A549 (cell line): Measurements from ENCODE around the gene KCNMA1. TPM values are rescaled to one million over a fixed set of nuclear protein-coding genes. Genes with fewer than 3 reads are reported as not detected.

Source experiments
- ATAC-seq, 2 experiments: fragments of 200-7000 bp in 1 of 2; fragments of >200 bp in 1 of 2; cut with Nextera tagmentation in 1 of 2; cut with Tn5 transposase in 1 of 2; 3 replicates each; pipeline versions ENCODE4 v1.8.0 to v1.9.1; 2018 to 2020; ENCODE audit warnings: mild to moderate bottlenecking in 1 of 2, moderate library complexity in 1 of 2
- CTCF ChIA-PET: fragments of 300-600 bp; sonication (Branson Sonifier 250); formaldehyde crosslinking; extraction: SDS; loops from one replicate; lab custom pipeline; 2021; ENCODE audit warnings: antibody characterized with exemption, inconsistent platforms; lab: Yijun Ruan, JAX
- POLR2A ChIA-PET: fragments of 350-600 bp; formaldehyde crosslinking; extraction: SDS; loops from one replicate; lab custom pipeline; 2021; ENCODE audit warnings: antibody characterized with exemption, inconsistent platforms; lab: Yijun Ruan, JAX
- DNase-seq, 2 experiments: peaks; one replicate each; pipeline versions ENCODE4 v3.0.0 to v3.0.0-alpha.2; 2011 to 2016; ENCODE audit warnings: low read depth in 1 of 2, low spot score in 1 of 2
- FAIRE-seq: peaks from 2 replicates; lab custom pipeline; 2011; peaks lifted over from hg19 to GRCh38; lab: Jason Lieb, UNC
- H3K27ac ChIP-seq, 2 experiments: fragments of >200 bp; sonication (Bioruptor Twin); formaldehyde crosslinking; 3 replicates each; pipeline ENCODE4 v1.5.1; 2016 to 2017
- H3K4me1 ChIP-seq: fragments of >200 bp; sonication (Bioruptor Twin); formaldehyde crosslinking; 3 replicates; pipeline ENCODE4 v1.6.1; 2016
- H3K4me2 ChIP-seq: fragments of >200 bp; sonication (Bioruptor Twin); formaldehyde crosslinking; 3 replicates; pipeline ENCODE4 v1.6.1; 2016
- H3K4me3 ChIP-seq: fragments of >200 bp; sonication (Bioruptor Twin); formaldehyde crosslinking; 3 replicates; pipeline ENCODE4 v1.5.1; 2016
- H3K9me3 ChIP-seq: fragments of >200 bp; sonication (Bioruptor Twin); formaldehyde crosslinking; 3 replicates; pipeline ENCODE4 v1.6.1; 2016
- CBX8 ChIP-seq: fragments of 200-600 bp; sonication (generic); IDR thresholded peaks from 2 replicates; pipeline ENCODE4 v1.6.1; 2016
- EP300 ChIP-seq, 2 experiments: fragments of >200 bp; sonication (Bioruptor Twin); formaldehyde crosslinking; IDR thresholded peaks; 2 replicates in 1 of 2; 3 replicates in 1 of 2; pipeline ENCODE4 v1.6.1; 2016 to 2017
- ESRRA ChIP-seq: fragments of 150-350 bp; IDR thresholded peaks from 2 replicates; pipeline ENCODE4 v1.6.1; 2014; ENCODE audit warnings: mild to moderate bottlenecking, low read length, borderline replicate concordance
- FOSB ChIP-seq: fragments of 250-450 bp; sonication (Bioruptor Pico); IDR thresholded peaks from 2 replicates; pipeline ENCODE4 v1.5.0; 2020; ENCODE audit warnings: mild to moderate bottlenecking, moderate library complexity
- FOSL2 ChIP-seq, 2 experiments: fragments of 450-650 bp in 1 of 2; fragments of >200 bp in 1 of 2; sonication (Bioruptor Twin) in 1 of 2; formaldehyde crosslinking; IDR thresholded peaks; 2 replicates each; pipeline versions ENCODE4 v1.5.0 to v1.6.1; 2016 to 2020; ENCODE audit warnings: mild to moderate bottlenecking in 1 of 2, moderate library complexity in 1 of 2
- FOXS1 ChIP-seq: fragments of 250-450 bp; sonication (Bioruptor Pico); IDR thresholded peaks from 2 replicates; pipeline ENCODE4 v1.5.0; 2020; ENCODE audit warnings: mild to moderate bottlenecking, moderate library complexity
- GATA3 ChIP-seq: IDR thresholded peaks from 2 replicates; pipeline ENCODE4 v1.6.1; 2012; ENCODE audit warnings: borderline replicate concordance
- HDAC2 ChIP-seq: fragments of 200-600 bp; sonication (generic); IDR thresholded peaks from 2 replicates; pipeline ENCODE4 v1.6.1; 2016
- HEYL ChIP-seq: fragments of 250-450 bp; sonication (Bioruptor Pico); IDR thresholded peaks from 2 replicates; pipeline ENCODE4 v1.8.0; 2021; ENCODE audit warnings: mild to moderate bottlenecking, moderate library complexity
- HOXB13 ChIP-seq: fragments of 250-450 bp; sonication (Bioruptor Pico); IDR thresholded peaks from 2 replicates; pipeline ENCODE4 v1.5.0; 2020; ENCODE audit warnings: low read depth, mild to moderate bottlenecking, moderate library complexity
- HOXB5 ChIP-seq: fragments of 250-450 bp; sonication (Bioruptor Pico); IDR thresholded peaks from 2 replicates; pipeline ENCODE4 v1.5.0; 2020; ENCODE audit warnings: mild to moderate bottlenecking, moderate library complexity
- JUN ChIP-seq, 2 experiments: fragments of >200 bp; sonication (Bioruptor Twin); formaldehyde crosslinking; IDR thresholded peaks; 2 replicates in 1 of 2; 3 replicates in 1 of 2; pipeline ENCODE4 v1.6.1; 2016 to 2017
- JUNB ChIP-seq: fragments of >200 bp; sonication (Bioruptor Twin); formaldehyde crosslinking; IDR thresholded peaks from 2 replicates; pipeline ENCODE4 v1.6.1; 2016
- MAZ ChIP-seq: fragments of 150-350 bp; IDR thresholded peaks from 2 replicates; pipeline ENCODE4 v1.6.1; 2014; ENCODE audit warnings: antibody characterized with exemption, low read depth, low read length, borderline replicate concordance
- NPAS2 ChIP-seq: fragments of 250-450 bp; sonication (Bioruptor Pico); IDR thresholded peaks from 2 replicates; pipeline ENCODE4 v1.8.0; 2022; ENCODE audit warnings: mild to moderate bottlenecking, moderate library complexity, borderline replicate concordance
- NR3C1 ChIP-seq: fragments of >200 bp; sonication (Bioruptor Twin); formaldehyde crosslinking; IDR thresholded peaks from 3 replicates; pipeline ENCODE4 v1.6.1; 2017
- PHF8 ChIP-seq: fragments of 200-600 bp; sonication (generic); IDR thresholded peaks from 2 replicates; pipeline ENCODE4 v1.6.1; 2016; ENCODE audit warnings: low read depth, mild to moderate bottlenecking, antibody characterized with exemption, moderate library complexity, borderline replicate concordance
- RARB ChIP-seq: fragments of 250-450 bp; sonication (Bioruptor Pico); IDR thresholded peaks from 2 replicates; pipeline ENCODE4 v1.8.0; 2021; ENCODE audit warnings: mild to moderate bottlenecking, moderate library complexity
- RCOR1 ChIP-seq: fragments of 150-350 bp; IDR thresholded peaks from 2 replicates; pipeline ENCODE4 v1.6.1; 2014; ENCODE audit warnings: antibody characterized with exemption, low read length, low read depth
- RNF2 ChIP-seq: fragments of 200-600 bp; sonication (generic); IDR thresholded peaks from 2 replicates; pipeline ENCODE4 v1.6.1; 2016; ENCODE audit warnings: low read depth, mild to moderate bottlenecking, antibody characterized with exemption, moderate library complexity, borderline replicate concordance
- TFCP2L1 ChIP-seq: fragments of 250-450 bp; sonication (Bioruptor Pico); IDR thresholded peaks from 2 replicates; pipeline ENCODE4 v1.5.0; 2021; ENCODE audit warnings: mild to moderate bottlenecking
- TP53 ChIP-seq: fragments of 250-450 bp; sonication (Bioruptor Pico); IDR thresholded peaks from 2 replicates; pipeline ENCODE4 v1.5.0; 2021; ENCODE audit warnings: mild to moderate bottlenecking, moderate library complexity
- ZC3H11A ChIP-seq: fragments of 450-650 bp; IDR thresholded peaks from 2 replicates; pipeline ENCODE4 v1.6.1; 2014; ENCODE audit warnings: antibody characterized with exemption, mild to moderate bottlenecking
- WGBS: methylation state at CpG from one replicate; pipeline ENCODE4 v1.1.6; 2017; ENCODE audit errors: missing lambda C conversion rate; 5-methylcytosine and 5-hydroxymethylcytosine counted together
- polyA plus RNA-seq, 4 experiments: library from polyadenylated mRNA; depleted of rRNA in 3 of 4; stranded (reverse); fragments of >200 nt; fragmentation: RNase III in 1 of 4; extraction: RNeasy Plus Mini Kit Qiagen cat#74134 plus additional on column Dnase treatment in 1 of 4; gene quantifications; 2 replicates in 3 of 4; 3 replicates in 1 of 4; pipeline ENCODE4 v1.2.3, GENCODE V29; 2011 to 2017
- TF ChIP-seq, protein P1 (sequence below): fragments of 150-350 bp; IDR thresholded peaks from 2 replicates; pipeline ENCODE4 v1.6.1; 2014; ENCODE audit warnings: low read depth, mild to moderate bottlenecking, low read length
- TF ChIP-seq, protein P2 (sequence below): fragments of 200-600 bp; sonication (generic); IDR thresholded peaks from 2 replicates; pipeline ENCODE4 v1.6.1; 2016; ENCODE audit warnings: antibody characterized with exemption, mild to moderate bottlenecking, moderate library complexity

The KCNMA1 gene
- polyA plus RNA-seq, 2 of the 4 experiments (the other 2 are of a cell fraction) = 14.9 to 30.6 TPM

DNA sequence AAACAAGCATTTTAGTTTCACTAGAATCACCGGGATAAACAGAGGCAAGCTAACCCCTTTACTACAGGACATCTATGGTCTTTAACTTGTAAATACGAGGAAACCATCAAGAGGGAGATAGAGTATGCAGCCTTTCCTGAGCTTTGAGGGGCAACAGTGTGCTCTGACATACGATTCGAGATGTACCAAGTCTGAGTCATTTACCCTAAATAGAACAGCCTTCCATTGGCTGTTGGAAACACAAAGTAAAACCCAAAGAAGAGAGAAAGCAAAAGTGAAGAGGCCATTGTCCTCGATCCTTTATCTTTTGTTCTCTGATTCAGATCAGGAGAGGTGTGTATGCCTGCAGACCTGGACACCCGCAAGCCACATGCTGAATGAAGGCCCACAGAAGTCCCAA lies 289.5 kb downstream of the KCNMA1 start:
- Histone ChIP-seq H3K4me1 (peaks cover 41% of the 10 kb centered on the region), H3K9me3 (no peaks in the 10 kb centered on the region), H3K27ac (peak overlapping the region in 1 of 2 experiments; percentile 90; a peak in 4 of 6 replicates), H3K4me2 (no peak overlapping the region)
- WGBS = 87% methylated on average over 6 of the region's 6 CpGs
- CTCF ChIA-PET = interaction anchor here (0.9 to 1.5 kb wide), 3 partner anchors 51 to 290 kb away, joined by 4 to 5 read pairs (median 4); no protein-coding TSS in a partner anchor
- ATAC-seq (no peak), FAIRE-seq (no peak)
- POLR2A ChIA-PET = no interaction called here
- TF ChIP-seq GATA3 = no peak
- no peak for TF ChIP-seq FOSL2 (IDR thresholded peaks at IDR 0.05)
- TF ChIP-seq FOSL2 (CRISPR knock-in tag; IDR thresholded peaks at IDR 0.05) = no peak
- TF ChIP-seq, protein P1, sequence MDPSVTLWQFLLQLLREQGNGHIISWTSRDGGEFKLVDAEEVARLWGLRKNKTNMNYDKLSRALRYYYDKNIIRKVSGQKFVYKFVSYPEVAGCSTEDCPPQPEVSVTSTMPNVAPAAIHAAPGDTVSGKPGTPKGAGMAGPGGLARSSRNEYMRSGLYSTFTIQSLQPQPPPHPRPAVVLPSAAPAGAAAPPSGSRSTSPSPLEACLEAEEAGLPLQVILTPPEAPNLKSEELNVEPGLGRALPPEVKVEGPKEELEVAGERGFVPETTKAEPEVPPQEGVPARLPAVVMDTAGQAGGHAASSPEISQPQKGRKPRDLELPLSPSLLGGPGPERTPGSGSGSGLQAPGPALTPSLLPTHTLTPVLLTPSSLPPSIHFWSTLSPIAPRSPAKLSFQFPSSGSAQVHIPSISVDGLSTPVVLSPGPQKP = no peak
- TF ChIP-seq JUN (IDR thresholded peaks at IDR 0.05) = no peak
- no peak for TF ChIP-seq HEYL (CRISPR knock-in tag)
- TF ChIP-seq RARB = no peak
- no peak for TF ChIP-seq TP53 (CRISPR knock-in tag)
- no peak for TF ChIP-seq CBX8
- TF ChIP-seq EP300 (IDR thresholded peaks at IDR 0.05) = no peak
- TF ChIP-seq NR3C1 = no peak
- TF ChIP-seq ESRRA = no peak
- TF ChIP-seq, all 56 proteins: peak for 0
- H3K4me3 ChIP-seq = no peak overlapping the region
- DNase-seq = no peak

DNA sequence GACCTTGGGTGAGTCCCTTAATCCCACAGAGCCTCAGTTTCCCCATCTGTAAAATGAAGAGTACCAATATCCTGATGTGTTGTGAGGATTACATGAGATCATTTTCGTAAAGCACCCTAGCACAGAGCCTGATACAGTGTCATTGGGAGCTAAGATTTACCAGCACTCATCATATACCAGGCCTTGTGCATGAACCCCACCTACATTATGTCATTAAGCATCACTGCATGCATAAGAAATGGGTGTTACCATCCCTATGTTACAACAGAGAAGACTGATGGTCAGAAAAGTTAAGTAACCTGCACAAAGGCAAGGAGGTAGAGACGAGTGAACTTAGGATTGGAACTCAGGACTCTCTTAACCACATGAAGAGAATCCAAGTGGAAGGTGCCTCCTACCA lies 290.6 kb downstream of the KCNMA1 start:
- ATAC-seq = no peak
- DNase-seq = no peak
- no peak overlapping the region for H3K4me3 ChIP-seq
- H3K4me1 ChIP-seq = peaks cover 32% of the 10 kb centered on the region
- H3K9me3 ChIP-seq = no peaks in the 10 kb centered on the region
- TF ChIP-seq MAZ (no peak), FOSB (CRISPR knock-in tag) (no peak), FOXS1 (CRISPR knock-in tag) (no peak), FOSL2 (IDR thresholded peaks at IDR 0.05) (no peak), FOSL2 (CRISPR knock-in tag; IDR thresholded peaks at IDR 0.05) (no peak), RARB (no peak), JUN (IDR thresholded peaks at IDR 0.05) (no peak), HOXB5 (no peak), NPAS2 (CRISPR knock-in tag) (no peak), RCOR1 (no peak), HDAC2 (no peak), HOXB13 (CRISPR knock-in tag) (no peak), TFCP2L1 (CRISPR knock-in tag) (no peak), JUNB (no peak), PHF8 (no peak), RNF2 (no peak), ZC3H11A (no peak), HEYL (CRISPR knock-in tag) (no peak)
- TF ChIP-seq, protein P1 = no peak
- TF ChIP-seq, protein P2, sequence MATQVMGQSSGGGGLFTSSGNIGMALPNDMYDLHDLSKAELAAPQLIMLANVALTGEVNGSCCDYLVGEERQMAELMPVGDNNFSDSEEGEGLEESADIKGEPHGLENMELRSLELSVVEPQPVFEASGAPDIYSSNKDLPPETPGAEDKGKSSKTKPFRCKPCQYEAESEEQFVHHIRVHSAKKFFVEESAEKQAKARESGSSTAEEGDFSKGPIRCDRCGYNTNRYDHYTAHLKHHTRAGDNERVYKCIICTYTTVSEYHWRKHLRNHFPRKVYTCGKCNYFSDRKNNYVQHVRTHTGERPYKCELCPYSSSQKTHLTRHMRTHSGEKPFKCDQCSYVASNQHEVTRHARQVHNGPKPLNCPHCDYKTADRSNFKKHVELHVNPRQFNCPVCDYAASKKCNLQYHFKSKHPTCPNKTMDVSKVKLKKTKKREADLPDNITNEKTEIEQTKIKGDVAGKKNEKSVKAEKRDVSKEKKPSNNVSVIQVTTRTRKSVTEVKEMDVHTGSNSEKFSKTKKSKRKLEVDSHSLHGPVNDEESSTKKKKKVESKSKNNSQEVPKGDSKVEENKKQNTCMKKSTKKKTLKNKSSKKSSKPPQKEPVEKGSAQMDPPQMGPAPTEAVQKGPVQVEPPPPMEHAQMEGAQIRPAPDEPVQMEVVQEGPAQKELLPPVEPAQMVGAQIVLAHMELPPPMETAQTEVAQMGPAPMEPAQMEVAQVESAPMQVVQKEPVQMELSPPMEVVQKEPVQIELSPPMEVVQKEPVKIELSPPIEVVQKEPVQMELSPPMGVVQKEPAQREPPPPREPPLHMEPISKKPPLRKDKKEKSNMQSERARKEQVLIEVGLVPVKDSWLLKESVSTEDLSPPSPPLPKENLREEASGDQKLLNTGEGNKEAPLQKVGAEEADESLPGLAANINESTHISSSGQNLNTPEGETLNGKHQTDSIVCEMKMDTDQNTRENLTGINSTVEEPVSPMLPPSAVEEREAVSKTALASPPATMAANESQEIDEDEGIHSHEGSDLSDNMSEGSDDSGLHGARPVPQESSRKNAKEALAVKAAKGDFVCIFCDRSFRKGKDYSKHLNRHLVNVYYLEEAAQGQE = no peak
- FAIRE-seq = no peak
- 0 out of 6 replicates have a peak overlapping the region, but pooled peaks of 1 of the 2 experiments have one; percentile 6 for H3K27ac ChIP-seq
- ChIA-PET POLR2A (no interaction called here), CTCF (interaction anchor here (1.5 kb wide), 1 partner anchor 50 kb away, joined by 4 read pairs; no protein-coding TSS in a partner anchor)
- no peak overlapping the region for H3K4me2 ChIP-seq
- 38% methylated on average over 2 of the region's 2 CpGs for WGBS
